CD4-positive, alpha-beta T cell treated with Interleukin-12 subunit alpha and Interleukin-12 subunit beta, for 1 hour (primary cell): ENCODE results near the gene OR51A4.
"Not testable (repeated sequence)": the region's sequence is repeated elsewhere in the genome, so short reads cannot be mapped to it uniquely, and the experiment has no call there.

ENCODE experiments used
- DNase-seq: peaks from one replicate; pipeline ENCODE4 v3.0.0-alpha.2; 2020

OR51A4 gene, protein sequence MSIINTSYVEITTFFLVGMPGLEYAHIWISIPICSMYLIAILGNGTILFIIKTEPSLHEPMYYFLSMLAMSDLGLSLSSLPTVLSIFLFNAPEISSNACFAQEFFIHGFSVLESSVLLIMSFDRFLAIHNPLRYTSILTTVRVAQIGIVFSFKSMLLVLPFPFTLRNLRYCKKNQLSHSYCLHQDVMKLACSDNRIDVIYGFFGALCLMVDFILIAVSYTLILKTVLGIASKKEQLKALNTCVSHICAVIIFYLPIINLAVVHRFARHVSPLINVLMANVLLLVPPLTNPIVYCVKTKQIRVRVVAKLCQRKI

DNA sequence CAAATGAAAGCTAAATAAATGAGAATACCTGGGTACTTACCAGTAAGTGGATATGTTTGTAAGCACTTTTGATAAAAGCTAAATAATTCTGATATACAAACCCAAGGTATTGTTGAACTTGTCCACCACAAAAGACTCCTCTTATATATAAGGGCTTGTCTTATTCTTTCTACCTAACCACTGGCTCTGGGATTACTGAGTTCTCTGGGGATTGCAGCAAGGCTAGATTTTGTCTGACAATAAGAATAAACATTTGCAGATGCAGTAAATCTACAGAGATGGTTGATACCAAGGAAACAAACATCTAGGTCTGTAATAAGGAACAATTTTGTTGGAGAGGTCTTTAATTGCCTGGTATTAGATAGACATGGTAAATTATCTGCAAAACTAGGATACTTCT is at the start of gene OR51A4:
TSS of gene OR51A4 (minus strand) at position 101 of the 400 bp plus-strand sequence. CDS start 505 bp downstream, outside the sequence.
- DNase-seq: no peak

- DNase-seq: no peak
Measured at GRCh38 chr11:4994551-4994950, 47.1 kb upstream of the OR51A4 start, which contains the start of gene OR51L1. OR51L1 (plus strand) TSS chr11:4994851; CDS start chr11:4998983, 4,132 bp downstream.

GRCh38 chr11:4991060-4991459 is 43.7 kb upstream of the OR51A4 start:
- DNase-seq: no peak

- no peak for DNase-seq
Measured at GRCh38 chr11:4983841-4984240, 36.4 kb upstream of the OR51A4 start.

DNA sequence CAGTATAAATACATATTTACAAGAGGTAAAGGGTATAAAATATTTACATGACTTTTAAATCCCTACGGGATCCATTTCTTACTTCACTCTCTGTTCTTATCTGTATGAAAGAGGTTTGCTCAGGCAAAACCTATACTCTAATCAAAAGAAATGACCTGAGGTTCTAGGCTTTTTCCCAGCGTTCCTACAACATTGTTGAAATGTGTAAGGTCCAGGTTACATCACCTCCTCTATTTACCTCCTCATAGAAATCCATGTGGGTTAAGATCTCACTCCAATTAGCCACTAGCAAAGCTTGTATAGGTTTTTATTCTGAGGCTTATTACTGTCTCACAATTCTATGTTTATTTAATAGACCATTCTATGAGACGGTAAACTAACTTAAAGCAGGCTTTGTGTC is 35.3 kb upstream of the OR51A4 start:
- no peak for DNase-seq

DNA sequence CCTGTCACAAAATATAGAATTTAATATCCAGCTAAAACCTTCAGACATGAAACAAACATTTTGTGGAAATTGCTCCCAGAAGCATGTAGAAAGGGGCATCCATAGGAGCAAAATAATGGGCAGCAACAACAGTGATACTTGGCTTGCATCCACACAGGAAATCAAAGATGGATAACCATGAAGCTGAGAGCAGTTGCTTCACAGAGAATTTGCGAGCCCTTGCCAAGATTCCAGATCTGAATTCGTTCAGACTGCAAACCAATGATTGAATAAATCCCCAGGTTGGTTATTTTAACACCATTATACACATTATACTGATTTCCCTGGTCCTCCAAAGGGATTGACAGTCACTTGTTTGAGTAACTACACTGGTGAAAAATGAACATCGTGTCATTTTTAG is 31.6 kb upstream of the OR51A4 start:
- no peak for DNase-seq

- no peak for DNase-seq
Measured at GRCh38 chr11:4975436-4975835, 28.0 kb upstream of the OR51A4 start.

DNA sequence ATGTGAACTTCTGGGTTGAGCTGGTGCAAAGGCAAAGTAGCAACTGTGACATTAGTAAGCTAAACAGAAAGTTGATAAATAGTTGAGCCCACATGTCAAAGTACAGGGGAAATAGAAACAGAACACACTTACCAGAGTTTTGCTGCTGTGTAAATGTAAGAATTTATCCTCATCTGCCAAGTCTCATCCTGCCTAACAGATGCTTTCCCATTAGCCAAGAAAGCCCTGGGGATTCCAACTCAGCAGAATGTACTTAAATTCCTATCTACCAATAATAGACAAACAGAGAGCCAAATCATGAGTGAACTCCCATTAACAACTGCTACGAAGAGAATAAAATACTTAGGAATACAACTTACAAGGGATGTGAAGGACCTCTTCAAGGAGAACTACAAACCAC is 15.4 kb upstream of the OR51A4 start:
- no peak for DNase-seq

DNA sequence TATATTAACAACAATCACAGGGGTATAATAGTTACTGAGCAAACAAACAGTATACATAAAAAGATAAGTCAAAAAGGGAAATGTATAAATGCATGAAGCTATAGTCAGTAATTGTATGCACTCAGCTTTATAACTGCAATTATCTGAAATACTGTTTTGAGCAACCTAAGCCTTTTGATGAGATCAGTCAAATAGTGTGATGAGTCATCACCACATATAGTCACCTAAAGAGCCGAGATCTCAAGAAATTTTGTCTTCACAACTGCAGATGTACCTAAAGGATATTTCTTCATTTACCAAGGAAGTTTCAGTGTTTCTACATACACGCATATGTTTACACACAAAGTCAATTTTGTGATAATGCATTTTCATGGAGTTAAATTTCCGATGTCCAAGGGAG is 13.5 kb upstream of the OR51A4 start:
- DNase-seq: no peak

DNA sequence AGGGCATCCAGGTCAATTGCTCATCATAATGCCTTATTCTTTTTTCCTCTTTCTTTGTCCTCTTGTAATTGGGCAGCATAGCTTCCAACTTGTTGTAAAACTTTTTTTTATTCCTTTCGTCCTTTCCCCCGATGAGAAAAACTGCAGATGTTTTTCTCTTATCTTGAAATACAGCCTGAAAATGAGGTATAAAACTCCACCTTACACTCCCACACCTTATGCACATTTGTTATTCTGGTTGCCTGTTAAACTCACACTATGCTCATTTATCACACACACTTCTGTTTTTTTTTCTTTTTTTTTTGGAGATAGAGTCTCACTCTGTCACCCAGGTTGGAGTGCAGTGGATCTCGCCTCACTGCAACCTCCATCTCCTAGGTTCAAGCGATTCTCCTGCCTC is 10.0 kb upstream of the OR51A4 start:
- no peak for DNase-seq

DNA sequence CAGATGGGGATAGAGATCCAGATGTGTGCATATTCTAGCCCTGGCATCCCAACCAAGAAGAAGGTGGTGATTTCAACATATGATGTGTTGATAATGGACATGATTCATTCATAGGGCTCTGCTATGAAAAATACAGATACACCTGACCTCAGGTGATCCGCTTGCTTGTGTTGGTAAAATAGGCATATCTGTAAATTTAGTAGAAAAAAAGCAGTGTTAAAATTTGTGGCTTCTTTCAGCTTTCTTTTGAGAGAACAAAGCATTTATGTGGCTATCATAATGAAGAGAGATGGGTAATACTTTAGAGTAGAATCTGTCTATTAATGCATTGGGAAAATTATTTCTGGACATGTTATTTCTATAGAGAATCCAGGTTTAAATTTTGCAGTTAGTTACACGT is 8.2 kb upstream of the OR51A4 start, which contains the start of gene OR51A2:
TSS of gene OR51A2 (minus strand) at position 101 of the 400 bp plus-strand sequence. CDS start at position 101, 0 bp downstream.
- not testable (repeated sequence) for DNase-seq

GRCh38 chr11:4936745-4937144 is 10.7 kb downstream of the OR51A4 start:
- no peak for DNase-seq

- DNase-seq: no peak
Measured at GRCh38 chr11:4932751-4933150, 14.7 kb downstream of the OR51A4 start.

- no peak for DNase-seq
Measured at GRCh38 chr11:4926608-4927007, 20.8 kb downstream of the OR51A4 start.

- no peak for DNase-seq
Measured at GRCh38 chr11:4924239-4924638, 23.2 kb downstream of the OR51A4 start, which contains the start of gene OR51G1. OR51G1 (minus strand) TSS chr11:4924339; CDS start chr11:4924339, 0 bp downstream.

GRCh38 chr11:4922304-4922703 is 25.1 kb downstream of the OR51A4 start:
- DNase-seq: no peak

DNA sequence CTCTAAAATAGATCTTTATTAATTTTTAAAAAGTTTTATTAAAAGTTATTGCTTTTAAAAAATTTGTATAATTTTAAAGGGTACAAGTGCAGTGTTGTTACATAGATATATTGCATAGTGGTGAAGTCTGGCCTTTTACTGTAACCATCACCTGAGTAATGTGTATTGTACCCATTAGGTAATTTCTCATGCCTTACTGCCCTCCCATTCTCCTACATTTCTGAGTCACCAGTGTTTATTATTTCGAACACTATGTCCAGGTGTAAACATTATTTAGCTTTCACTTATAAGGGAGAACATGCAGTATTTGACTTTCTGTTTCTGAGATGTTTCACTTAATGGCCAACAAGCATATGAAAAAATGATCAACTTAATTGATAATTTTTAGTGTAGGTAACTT is 25.6 kb downstream of the OR51A4 start:
- DNase-seq: no peak

GRCh38 chr11:4919250-4919649 is 28.2 kb downstream of the OR51A4 start, which contains the start of gene OR51G2:
OR51G2 (minus strand) TSS chr11:4919350; CDS start chr11:4915663, 3,687 bp downstream.
- no peak for DNase-seq

DNA sequence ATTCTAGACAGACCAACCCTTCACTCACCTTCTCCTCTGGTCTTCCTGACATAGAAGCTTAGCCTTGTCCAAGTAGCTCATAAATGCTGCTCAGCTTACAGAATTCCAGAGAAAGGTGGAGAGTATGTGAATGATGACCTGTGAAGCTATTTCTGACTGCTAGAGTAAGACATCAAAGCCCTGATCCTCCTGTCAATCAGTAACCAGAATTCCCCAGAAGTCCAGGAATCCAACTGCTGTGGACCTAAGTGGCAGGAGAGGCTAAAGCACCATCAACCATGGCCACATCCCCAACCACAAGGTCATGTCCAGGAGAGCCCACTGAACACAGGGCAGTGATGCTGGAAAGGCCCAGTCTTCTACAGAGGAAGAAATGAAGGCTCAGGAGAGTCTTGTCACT is 30.8 kb downstream of the OR51A4 start:
- no peak for DNase-seq

DNA sequence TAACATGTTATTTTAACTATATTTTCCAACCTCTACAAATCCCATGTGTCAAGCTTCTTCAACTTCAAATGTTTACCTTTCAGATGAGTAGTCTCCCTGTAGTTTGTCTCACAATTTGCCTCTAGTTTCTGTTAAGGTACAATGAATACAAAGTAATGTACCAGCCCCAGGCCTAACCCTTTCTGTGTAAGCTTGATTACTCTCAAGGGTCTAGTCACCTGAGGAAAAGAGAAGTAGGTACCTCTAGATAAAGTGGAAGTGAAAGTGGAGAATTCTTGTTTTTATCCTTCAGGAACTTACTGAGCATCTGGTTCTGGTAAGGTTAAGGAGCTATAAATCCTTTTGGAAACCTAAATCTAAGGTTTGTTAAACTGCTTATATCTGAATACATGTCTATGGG is 43.9 kb downstream of the OR51A4 start, which contains the start of gene OR51A7:
TSS of gene OR51A7 (plus strand) at position 300 of the 400 bp plus-strand sequence. CDS start 3,587 bp downstream, outside the sequence.
- DNase-seq: no peak
